Esophagus squamous epithelium (tissue), 5 donors: ENCODE measurements around the gene MOGAT3. TPM values are rescaled to one million over a fixed set of nuclear protein-coding genes. Genes with fewer than 3 reads are reported as not detected.
"Not testable (repeated sequence)": the region's sequence is repeated elsewhere in the genome, so short reads cannot be mapped to it uniquely, and the experiment has no call there.

Experiments
- DNase-seq: peaks from one replicate; lab custom pipeline; 2025; lab: John Stamatoyannopoulos, UW
- H3K27ac ChIP-seq, 4 donors: fragments of 200-600 bp; sonication (generic); one replicate each; pipeline ENCODE4 v1.5.1; 2016 to 2019; ENCODE audit warnings: mild to moderate bottlenecking in 1 of 4
- H3K27me3 ChIP-seq, 4 donors: fragments of 200-600 bp; sonication (generic); 1 replicate in 3 of 4; 2 replicates in 1 of 4; pipeline versions ENCODE4 v1.5.1 to v1.6.0; 2017 to 2021; ENCODE audit warnings: antibody characterized with exemption in 1 of 4
- H3K36me3 ChIP-seq, 3 donors: fragments of 200-600 bp; sonication (generic); one replicate each; pipeline ENCODE4 v1.5.1; 2016 to 2019
- H3K4me1 ChIP-seq, 3 donors: fragments of 200-600 bp; sonication (generic); one replicate each; pipeline ENCODE4 v1.5.1; 2017 to 2019
- H3K4me3 ChIP-seq, 4 donors: fragments of 200-600 bp; sonication (generic); 1 replicate in 3 of 4; 2 replicates in 1 of 4; pipeline ENCODE4 v1.5.1; 2016 to 2019; ENCODE audit warnings: mild to moderate bottlenecking in 2 of 4, moderate library complexity in 1 of 4
- H3K9me3 ChIP-seq, 3 donors: fragments of 200-600 bp; sonication (generic); one replicate each; pipeline ENCODE4 v1.5.1; 2016 to 2019
- CTCF ChIP-seq, 6 experiments: fragments of 450-650 bp in 4 of 6; fragments of 200-600 bp in 2 of 6; sonication (generic) in 2 of 6; IDR thresholded peaks; one replicate each; pipeline ENCODE4 v1.5.1; 2016 to 2019; ENCODE audit warnings: antibody characterized with exemption in 6 of 6, mild to moderate bottlenecking in 4 of 6, moderate library complexity in 4 of 6
- POLR2A ChIP-seq, 4 donors: fragments of 450-650 bp; IDR thresholded peaks; one replicate each; pipeline ENCODE4 v1.6.1; 2017; ENCODE audit warnings: antibody characterized with exemption in 4 of 4, mild to moderate bottlenecking in 4 of 4, moderate library complexity in 3 of 4
- WGBS, 2 donors: methylation state at CpG; one replicate each; pipeline ENCODE4 v1.1.5; 2018; 5-methylcytosine and 5-hydroxymethylcytosine counted together
- intact Hi-C: fragments of 100-400 bp; cut with DNase I; formaldehyde crosslinking; loops from one replicate; pipeline ENCODE4 v1.15.0; 2022
- total RNA-seq, 4 donors: library from RNA; depleted of rRNA; stranded (reverse); fragments of >200 nt; gene quantifications; one replicate each; pipeline ENCODE4 v1.1.0, GENCODE V29; 2016
- donor health status: DM: yes; HTN: yes; CAD: no.

MOGAT3 gene
- total RNA-seq, 4 donors from 2014 or later, result not detected

GRCh38 chr7:101205901-101206664, 5.2 kb upstream of the MOGAT3 start:
- H3K36me3 ChIP-seq, result peaks cover 0 to 48% (median 9%) of the 10 kb centered on the region in 3 donors
- peaks cover 6 to 13% (median 10%) of the 10 kb centered on the region in 3 donors for H3K4me1 ChIP-seq
- H3K27ac ChIP-seq, result no peak overlapping the region
- WGBS, 2 donors, result 78 to 82% methylated on average over 22 to 23 of the region's 32 CpGs
- H3K4me3 ChIP-seq, result no peak overlapping the region
- H3K9me3 ChIP-seq, result no peaks in the 10 kb centered on the region
- H3K27me3 ChIP-seq, result peaks cover 0 to 36% (median 12%) of the 10 kb centered on the region in 4 donors
- no peak for DNase-seq
- intact Hi-C loops, result no loop called here
- no peak for TF ChIP-seq CTCF (IDR thresholded peaks at IDR 0.05)
- no peak for TF ChIP-seq POLR2A (IDR thresholded peaks at IDR 0.05)

- DNase-seq, intact Hi-C loops, H3K4me3 ChIP-seq, H3K27ac ChIP-seq, H3K9me3 ChIP-seq: not testable (repeated sequence)
- Histone ChIP-seq H3K36me3 (peaks cover 0 to 28% (median 0%) of the 10 kb centered on the region in 3 donors), H3K27me3 (peaks cover 0 to 56% (median 16%) of the 10 kb centered on the region in 4 donors), H3K4me1 (peaks cover 6 to 14% (median 10%) of the 10 kb centered on the region in 3 donors)
- WGBS, 2 donors, result 64 to 73% methylated on average over 17 to 19 of the region's 22 CpGs
These were observed 3.2 kb upstream of the MOGAT3 start for GRCh38 chr7:101203740-101204738.

GRCh38 chr7:101202603-101202918, 1.7 kb upstream of the MOGAT3 start:
- intact Hi-C loops, result no loop called here
- 70 to 77% methylated on average over 2 to 4 of the region's 5 CpGs for WGBS, 2 donors

GRCh38 chr7:101201695-101202602, 1.1 kb upstream of the MOGAT3 start:
- no peak for DNase-seq
- H3K27ac ChIP-seq, result no peak overlapping the region
- H3K27me3 ChIP-seq, result peaks cover 0 to 71% (median 16%) of the 10 kb centered on the region in 4 donors
- peaks cover 6 to 14% (median 10%) of the 10 kb centered on the region in 3 donors for H3K4me1 ChIP-seq
- TF ChIP-seq POLR2A (IDR thresholded peaks at IDR 0.05) (no peak), CTCF (IDR thresholded peaks at IDR 0.05) (no peak)
- intact Hi-C loops, result no loop called here
- WGBS, 2 donors, result 0% methylated on average over 1 of the region's 75 CpGs
- no peaks in the 10 kb centered on the region for H3K9me3 ChIP-seq
- peaks cover 0 to 7% (median 0%) of the 10 kb centered on the region in 3 donors for H3K36me3 ChIP-seq
- peak overlapping the region in 2 of 4 donors; percentile 22 to 48 for H3K4me3 ChIP-seq

More at GRCh38 chr7:101202603-101202918, 1.7 kb upstream of the MOGAT3 start:
- no peak for DNase-seq
- Histone ChIP-seq H3K36me3 (peaks cover 0 to 13% (median 0%) of the 10 kb centered on the region in 3 donors), H3K27me3 (peaks cover 0 to 71% (median 16%) of the 10 kb centered on the region in 4 donors), H3K4me1 (peaks cover 6 to 14% (median 10%) of the 10 kb centered on the region in 3 donors), H3K4me3 (no peak overlapping the region), H3K9me3 (no peaks in the 10 kb centered on the region), H3K27ac (no peak overlapping the region)
- TF ChIP-seq POLR2A (IDR thresholded peaks at IDR 0.05) (no peak), CTCF (IDR thresholded peaks at IDR 0.05) (no peak)

GRCh38 chr7:101200504-101200861, 353 bp downstream of the MOGAT3 start:
- TF ChIP-seq POLR2A (IDR thresholded peaks at IDR 0.05) (no peak), CTCF (IDR thresholded peaks at IDR 0.05) (no peak)
- no peak for DNase-seq
- no peak overlapping the region for H3K4me3 ChIP-seq
- H3K27ac ChIP-seq, result no peak overlapping the region
- intact Hi-C loops, result no loop called here
- 78 to 94% methylated on average over 1 to 2 of the region's 2 CpGs for WGBS, 2 donors
- peaks cover 0 to 86% (median 18%) of the 10 kb centered on the region in 4 donors for H3K27me3 ChIP-seq
- H3K36me3 ChIP-seq, result no peaks in the 10 kb centered on the region
- H3K4me1 ChIP-seq, result peaks cover 6 to 14% (median 10%) of the 10 kb centered on the region in 3 donors
- no peaks in the 10 kb centered on the region for H3K9me3 ChIP-seq

- intact Hi-C loops, H3K4me3 ChIP-seq, DNase-seq, H3K27ac ChIP-seq, H3K9me3 ChIP-seq, H3K36me3 ChIP-seq: not testable (repeated sequence)
- WGBS, 2 donors, result 86 to 87% methylated on average over 6 to 7 of the region's 10 CpGs
- H3K4me1 ChIP-seq, result peaks cover 6 to 14% (median 10%) of the 10 kb centered on the region in 3 donors
- H3K27me3 ChIP-seq, result peaks cover 0 to 87% (median 18%) of the 10 kb centered on the region in 4 donors
These were observed 1.3 kb downstream of the MOGAT3 start for GRCh38 chr7:101199522-101199921.
